ENCODE measurements around the gene WWOX. TPM values are rescaled to one million over a fixed set of nuclear protein-coding genes. Genes with fewer than 3 reads are reported as not detected.
A peak's percentile ranks its signal among the peaks of the same experiment; 100 is the strongest.

Gene WWOX
- total and polyA plus RNA-seq, 2 of the 13 experiments (the other 11 are each of a cell fraction or from before 2014, with no cell fraction given) = 9.1 to 37.4 TPM

DNA sequence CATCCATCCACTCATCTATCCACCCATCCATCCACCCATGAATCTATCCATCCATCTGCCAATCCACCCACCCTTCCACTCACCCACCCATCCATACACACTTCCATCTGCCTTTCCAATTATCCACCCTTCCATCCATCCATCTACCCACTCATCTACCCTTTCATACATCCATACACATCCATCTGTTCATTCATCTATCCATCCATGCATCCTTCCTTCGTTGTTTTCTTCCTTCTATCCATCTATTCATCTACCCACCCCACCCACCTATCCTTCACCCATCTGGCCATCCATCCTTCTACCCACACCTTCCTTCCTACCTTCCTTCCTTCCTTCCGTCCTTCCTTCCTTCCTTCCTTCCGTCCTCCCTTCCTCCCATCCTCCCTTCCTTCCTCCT is 106.1 kb downstream of the WWOX start (continued):
- TF ChIP-seq, protein P1, sequence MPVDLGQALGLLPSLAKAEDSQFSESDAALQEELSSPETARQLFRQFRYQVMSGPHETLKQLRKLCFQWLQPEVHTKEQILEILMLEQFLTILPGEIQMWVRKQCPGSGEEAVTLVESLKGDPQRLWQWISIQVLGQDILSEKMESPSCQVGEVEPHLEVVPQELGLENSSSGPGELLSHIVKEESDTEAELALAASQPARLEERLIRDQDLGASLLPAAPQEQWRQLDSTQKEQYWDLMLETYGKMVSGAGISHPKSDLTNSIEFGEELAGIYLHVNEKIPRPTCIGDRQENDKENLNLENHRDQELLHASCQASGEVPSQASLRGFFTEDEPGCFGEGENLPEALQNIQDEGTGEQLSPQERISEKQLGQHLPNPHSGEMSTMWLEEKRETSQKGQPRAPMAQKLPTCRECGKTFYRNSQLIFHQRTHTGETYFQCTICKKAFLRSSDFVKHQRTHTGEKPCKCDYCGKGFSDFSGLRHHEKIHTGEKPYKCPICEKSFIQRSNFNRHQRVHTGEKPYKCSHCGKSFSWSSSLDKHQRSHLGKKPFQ (CRISPR knock-in tag; IDR thresholded peaks at IDR 0.05; ENCODE audit: insufficient replicate concordance) = no peak
- TF ChIP-seq, protein P2, sequence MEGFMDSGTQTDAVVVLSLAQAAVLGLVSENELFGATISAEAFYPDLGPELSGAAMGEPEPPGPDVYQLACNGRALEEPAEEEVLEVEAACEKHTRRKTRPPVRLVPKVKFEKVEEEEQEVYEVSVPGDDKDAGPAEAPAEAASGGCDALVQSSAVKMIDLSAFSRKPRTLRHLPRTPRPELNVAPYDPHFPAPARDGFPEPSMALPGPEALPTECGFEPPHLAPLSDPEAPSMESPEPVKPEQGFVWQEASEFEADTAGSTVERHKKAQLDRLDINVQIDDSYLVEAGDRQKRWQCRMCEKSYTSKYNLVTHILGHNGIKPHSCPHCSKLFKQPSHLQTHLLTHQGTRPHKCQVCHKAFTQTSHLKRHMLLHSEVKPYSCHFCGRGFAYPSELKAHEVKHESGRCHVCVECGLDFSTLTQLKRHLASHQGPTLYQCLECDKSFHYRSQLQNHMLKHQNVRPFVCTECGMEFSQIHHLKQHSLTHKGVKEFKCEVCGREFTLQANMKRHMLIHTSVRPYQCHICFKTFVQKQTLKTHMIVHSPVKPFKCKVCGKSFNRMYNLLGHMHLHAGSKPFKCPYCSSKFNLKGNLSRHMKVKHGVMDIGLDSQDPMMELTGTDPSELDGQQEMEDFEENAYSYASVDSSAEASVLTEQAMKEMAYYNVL (CRISPR knock-in tag; IDR thresholded peaks at IDR 0.05; ENCODE audit: borderline replicate concordance) = peak; percentile 55; the same call in 1 of the 2 replicates
- TF ChIP-seq BRCA1 (CRISPR knock-in tag; IDR thresholded peaks at IDR 0.05) = no peak
- peak; percentile 10; the same call in 1 of the 2 replicates for TF ChIP-seq SP1 (IDR thresholded peaks at IDR 0.05)
- no peak for TF ChIP-seq SP1 (CRISPR knock-in tag; IDR thresholded peaks at IDR 0.05)
- no peak for TF ChIP-seq PTBP1 (IDR thresholded peaks at IDR 0.05; ENCODE audit: low read depth, low read length, poor library complexity, severe bottlenecking)
- TF ChIP-seq FOXA1 (IDR thresholded peaks at IDR 0.05) = peak; percentile 50
- TF ChIP-seq FOXA1 (CRISPR knock-in tag; IDR thresholded peaks at IDR 0.05) = no peak
- TF ChIP-seq NBN (conservative IDR thresholded peaks at IDR 0.05) = peak; percentile 52; the same call in 1 of the 2 replicates
- no peak for TF ChIP-seq ZNF776 (CRISPR knock-in tag; IDR thresholded peaks at IDR 0.05)

DNA sequence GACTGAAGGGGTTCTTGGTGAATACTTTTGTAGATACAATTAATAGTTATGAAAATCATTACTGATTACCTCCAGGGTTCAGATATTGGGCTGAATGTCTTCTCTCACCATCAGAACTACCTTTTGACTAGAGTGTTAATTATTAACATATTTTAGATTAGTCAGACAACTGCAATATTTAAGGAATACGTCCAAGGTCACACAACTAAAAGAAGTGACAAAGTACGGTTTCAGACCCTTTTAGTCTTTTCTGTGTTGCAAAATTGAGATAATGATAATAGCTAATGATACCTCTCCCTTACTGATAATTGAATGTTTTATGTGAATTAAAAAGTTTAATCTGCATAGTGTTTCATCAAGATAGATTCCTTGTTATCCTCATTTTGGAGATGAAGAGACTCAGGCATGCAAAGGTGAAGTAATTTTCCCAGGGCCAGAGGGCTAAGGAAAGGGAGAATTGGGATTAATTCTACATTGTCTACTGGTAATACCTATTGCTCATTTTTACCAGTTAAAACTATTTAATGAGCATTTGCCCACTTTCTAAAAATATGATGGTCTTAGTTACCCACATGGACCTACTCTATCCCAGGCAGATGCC is 107.3 kb downstream of the WWOX start:
- H3K27ac ChIP-seq (ENCODE audit: extremely low read length, insufficient read depth, low read length) = peak overlapping the region; percentile 22
- H3K4me3 ChIP-seq (replicated peaks in 1 of 3; ENCODE audit: insufficient read depth in 1 of 3, low read depth in 2 of 3, low read length in 3 of 3) = peak overlapping the region in 2 of 3 experiments; percentile 3 to 8; a peak in 2 of 6 replicates
- BruUV-seq (replicated peaks) = no TSS peak
- intact Hi-C loops (cut with micrococcal nuclease; ENCODE audit: unreplicated experiment) = no loop called here
- ChIA-PET CTCF (ENCODE audit: low intra/inter-chr PET ratio, low total read pairs) (no interaction called here), POLR2A (interaction anchor here (1.7 kb wide), 1 partner anchor 71 kb away, joined by 7 read pairs; no protein-coding TSS in a partner anchor)
- H3K4me1 ChIP-seq (ENCODE audit: insufficient read depth, low read length) = peaks cover 63% of the 10 kb centered on the region
- H3K9ac ChIP-seq (ENCODE audit: insufficient read depth, low read depth, low read length) = no peak overlapping the region
- ATAC-seq (peak; percentile 80), FAIRE-seq (peak; percentile 36), DNase-seq (ENCODE audit: low spot score) (peak; percentile 61)
- H3K9me3 ChIP-seq (ENCODE audit: low read length) = no peaks in the 10 kb centered on the region
- no peak overlapping the region for H2AFZ ChIP-seq (ENCODE audit: low read length)
- no peaks in the 10 kb centered on the region for H4K20me1 ChIP-seq (ENCODE audit: insufficient read depth, low read length)
- no peaks in the 10 kb centered on the region for H3K27me3 ChIP-seq (ENCODE audit: control insufficient read depth in 1 of 2, insufficient read depth in 2 of 2, low read length in 2 of 2)
- in situ Hi-C loops (cut with HindIII; ENCODE audit: extremely low pct_ligation_motif_present, low pct_unique_long_range_greater_than_20kb) = no loop called here
- H3K79me2 ChIP-seq (ENCODE audit: insufficient read depth, low read length) = no peaks in the 10 kb centered on the region
- WGBS (ENCODE audit: low lambda C conversion rate) = 3% methylated on average over 2 of the region's 2 CpGs
- 0 out of 5 replicates have a peak, but pooled peaks cover 0 to 1% of the 10 kb centered on the region in 2 experiments for H3K36me3 ChIP-seq (replicated peaks in 1 of 2; ENCODE audit: control insufficient read depth in 1 of 2, insufficient read depth in 2 of 2, low read length in 2 of 2)
- peak overlapping the region; percentile 38 for H3K4me2 ChIP-seq (ENCODE audit: low read depth, low read length)
- TF ChIP-seq, protein P3, sequence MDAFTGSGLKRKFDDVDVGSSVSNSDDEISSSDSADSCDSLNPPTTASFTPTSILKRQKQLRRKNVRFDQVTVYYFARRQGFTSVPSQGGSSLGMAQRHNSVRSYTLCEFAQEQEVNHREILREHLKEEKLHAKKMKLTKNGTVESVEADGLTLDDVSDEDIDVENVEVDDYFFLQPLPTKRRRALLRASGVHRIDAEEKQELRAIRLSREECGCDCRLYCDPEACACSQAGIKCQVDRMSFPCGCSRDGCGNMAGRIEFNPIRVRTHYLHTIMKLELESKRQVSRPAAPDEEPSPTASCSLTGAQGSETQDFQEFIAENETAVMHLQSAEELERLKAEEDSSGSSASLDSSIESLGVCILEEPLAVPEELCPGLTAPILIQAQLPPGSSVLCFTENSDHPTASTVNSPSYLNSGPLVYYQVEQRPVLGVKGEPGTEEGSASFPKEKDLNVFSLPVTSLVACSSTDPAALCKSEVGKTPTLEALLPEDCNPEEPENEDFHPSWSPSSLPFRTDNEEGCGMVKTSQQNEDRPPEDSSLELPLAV (CRISPR knock-in tag; conservative IDR thresholded peaks at IDR 0.05; ENCODE audit: low read depth) = no peak
- TF ChIP-seq CREM (IDR thresholded peaks at IDR 0.05) (peak; percentile 38; the same call in 1 of the 2 replicates), CREM (CRISPR knock-in tag; IDR thresholded peaks at IDR 0.05) (no peak), TBX2 (CRISPR knock-in tag; IDR thresholded peaks at IDR 0.05; ENCODE audit: borderline replicate concordance) (no peak), CEBPG (CRISPR knock-in tag; IDR thresholded peaks at IDR 0.05) (peak; percentile 69), BCL6 (CRISPR knock-in tag; IDR thresholded peaks at IDR 0.05) (0 out of 2 replicates have a peak, but pooled peaks have one; percentile 7), ZNF746 (CRISPR knock-in tag; IDR thresholded peaks at IDR 0.05) (no peak), MIXL1 (CRISPR knock-in tag; IDR thresholded peaks at IDR 0.05) (peak; percentile 76)
- TF ChIP-seq, protein P4, sequence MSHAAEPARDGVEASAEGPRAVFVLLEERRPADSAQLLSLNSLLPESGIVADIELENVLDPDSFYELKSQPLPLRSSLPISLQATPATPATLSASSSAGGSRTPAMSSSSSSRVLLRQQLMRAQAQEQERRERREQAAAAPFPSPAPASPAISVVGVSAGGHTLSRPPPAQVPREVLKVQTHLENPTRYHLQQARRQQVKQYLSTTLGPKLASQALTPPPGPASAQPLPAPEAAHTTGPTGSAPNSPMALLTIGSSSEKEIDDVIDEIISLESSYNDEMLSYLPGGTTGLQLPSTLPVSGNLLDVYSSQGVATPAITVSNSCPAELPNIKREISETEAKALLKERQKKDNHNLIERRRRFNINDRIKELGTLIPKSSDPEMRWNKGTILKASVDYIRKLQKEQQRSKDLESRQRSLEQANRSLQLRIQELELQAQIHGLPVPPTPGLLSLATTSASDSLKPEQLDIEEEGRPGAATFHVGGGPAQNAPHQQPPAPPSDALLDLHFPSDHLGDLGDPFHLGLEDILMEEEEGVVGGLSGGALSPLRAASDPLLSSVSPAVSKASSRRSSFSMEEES (CRISPR knock-in tag; IDR thresholded peaks at IDR 0.05) = 0 out of 2 replicates have a peak, but pooled peaks have one; percentile 13
